Measurements from ENCODE around the gene HACL1.

The HACL1 gene

GRCh38 chr3:15634671-15635070 is 33.3 kb upstream of the HACL1 start:
- TF ChIP-seq CTCF (IDR thresholded peaks at IDR 0.05; ENCODE audit: low read depth, low read length) = no peak
- H3K4me3 ChIP-seq (replicated peaks in 1 of 2; ENCODE audit: low read depth in 2 of 2, low read length in 2 of 2) = no peak overlapping the region
- no peak for DNase-seq (ENCODE audit: low read depth in 2 of 2)

- TF ChIP-seq CTCF (IDR thresholded peaks at IDR 0.05; ENCODE audit: low read depth, low read length) = no peak
- peak in 1 of 2 donors; percentile 37 for DNase-seq (ENCODE audit: low read depth in 2 of 2)
- no peak overlapping the region for H3K4me3 ChIP-seq (replicated peaks in 1 of 2; ENCODE audit: low read depth in 2 of 2, low read length in 2 of 2)
Observed at GRCh38 chr3:15633766-15634598, 32.6 kb upstream of the HACL1 start.

GRCh38 chr3:15633159-15633558 is 31.8 kb upstream of the HACL1 start:
- no peak for TF ChIP-seq CTCF (IDR thresholded peaks at IDR 0.05; ENCODE audit: low read depth, low read length)
- no peak for DNase-seq (ENCODE audit: low read depth in 2 of 2)
- H3K4me3 ChIP-seq (replicated peaks in 1 of 2; ENCODE audit: low read depth in 2 of 2, low read length in 2 of 2) = no peak overlapping the region

GRCh38 chr3:15632212-15632580 is 30.8 kb upstream of the HACL1 start:
- no peak overlapping the region for H3K4me3 ChIP-seq (replicated peaks in 1 of 2; ENCODE audit: low read depth in 2 of 2, low read length in 2 of 2)
- no peak for TF ChIP-seq CTCF (IDR thresholded peaks at IDR 0.05; ENCODE audit: low read depth, low read length)
- no peak for DNase-seq (ENCODE audit: low read depth in 2 of 2)

- no peak for TF ChIP-seq CTCF (IDR thresholded peaks at IDR 0.05; ENCODE audit: low read depth, low read length)
- DNase-seq (ENCODE audit: low read depth in 2 of 2) = no peak
- no peak overlapping the region for H3K4me3 ChIP-seq (replicated peaks in 1 of 2; ENCODE audit: low read depth in 2 of 2, low read length in 2 of 2)
Observed at GRCh38 chr3:15631426-15632211, 30.2 kb upstream of the HACL1 start.

- TF ChIP-seq CTCF (IDR thresholded peaks at IDR 0.05; ENCODE audit: low read depth, low read length) = no peak
- H3K4me3 ChIP-seq (replicated peaks in 1 of 2; ENCODE audit: low read depth in 2 of 2, low read length in 2 of 2) = peak overlapping the region in 1 of 2 donors; percentile 1
- peak; percentile 70 to 84 for DNase-seq (ENCODE audit: low read depth in 2 of 2)
Observed at GRCh38 chr3:15630646-15631350, 29.4 kb upstream of the HACL1 start.
